GM12878 (cell line): Measurements from ENCODE around the gene EPHA10. TPM values are rescaled to one million over a fixed set of nuclear protein-coding genes. Genes with fewer than 3 reads are reported as not detected.

Experiments used
- ATAC-seq: fragments of 200-7000 bp; cut with Tn5 transposase; 3 replicates; pipeline ENCODE4 v1.9.1; 2020; ENCODE audit warnings: mild to moderate bottlenecking, moderate library complexity
- BruUV-seq: library from RNA; stranded (reverse); fragments of 400-500 nt; replicated peaks from 2 replicates; lab custom pipeline; 2021; lab: Mats Ljungman, UMichigan
- CTCF ChIA-PET: fragments of 300-600 bp; sonication (Branson Sonifier 250); formaldehyde crosslinking; extraction: SDS; loops from one replicate; lab custom pipeline; 2021; ENCODE audit warnings: inconsistent platforms; lab: Yijun Ruan, JAX
- POLR2A ChIA-PET: fragments of 350-600 bp; formaldehyde crosslinking; extraction: SDS; loops from one replicate; lab custom pipeline; 2021; ENCODE audit warnings: inconsistent platforms; lab: Charles Lee
- RAD21 ChIA-PET: fragments of 300-600 bp; sonication (Branson Sonifier 250); formaldehyde crosslinking; loops from one replicate; lab custom pipeline; 2023; ENCODE audit warnings: antibody characterized with exemption; ENCODE audit not compliant: unreplicated experiment; lab: Charles Lee
- SMC1A ChIA-PET: fragments of 300-600 bp; sonication (Branson Sonifier 250); formaldehyde crosslinking; loops from one replicate; lab custom pipeline; 2023; ENCODE audit not compliant: unreplicated experiment, uncharacterized antibody; lab: Charles Lee
- DNase-seq: peaks from one replicate; pipeline ENCODE4 v3.0.0-alpha.2; 2011; ENCODE audit warnings: low read depth, low spot score
- FAIRE-seq: peaks from 3 replicates; lab custom pipeline; 2011; peaks lifted over from hg19 to GRCh38; lab: Jason Lieb, UNC
- H2AFZ ChIP-seq: 2 replicates; pipeline ENCODE4 v1.6.0; 2011; ENCODE audit warnings: low read depth, low read length, control low read depth; ENCODE audit not compliant: control insufficient read depth
- H3K27ac ChIP-seq: 2 replicates; pipeline ENCODE4 v1.5.1; 2011; ENCODE audit warnings: control low read depth; ENCODE audit not compliant: control insufficient read depth, insufficient read depth
- H3K27me3 ChIP-seq, 2 experiments: replicated peaks in 1 of 2; 2 replicates each; pipeline versions ENCODE4 v1.6.0 to v1.6.1; 2011; ENCODE audit warnings: low read length in 1 of 2; ENCODE audit not compliant: control insufficient read depth in 2 of 2, insufficient read depth in 2 of 2
- H3K36me3 ChIP-seq, 2 experiments: 2 replicates each; pipeline ENCODE4 v1.5.1; 2011; ENCODE audit warnings: low read length in 1 of 2; ENCODE audit not compliant: control insufficient read depth in 2 of 2, insufficient read depth in 2 of 2
- H3K4me1 ChIP-seq: 2 replicates; pipeline ENCODE4 v1.6.1; 2011; ENCODE audit warnings: mild to moderate bottlenecking, low read length, moderate library complexity, mixed read lengths; ENCODE audit not compliant: control insufficient read depth, insufficient read depth
- H3K4me2 ChIP-seq: 2 replicates; pipeline ENCODE4 v1.6.0; 2011; ENCODE audit warnings: control low read depth; ENCODE audit not compliant: control insufficient read depth, insufficient read depth
- H3K4me3 ChIP-seq: fragments of 200-600 bp; sonication (generic); 2 replicates; pipeline ENCODE4 v1.5.1; 2016
- H3K79me2 ChIP-seq: 2 replicates; pipeline ENCODE4 v1.6.0; 2011; ENCODE audit warnings: low read length; ENCODE audit not compliant: control insufficient read depth, insufficient read depth
- H3K9ac ChIP-seq: 2 replicates; pipeline ENCODE4 v1.8.0; 2011; ENCODE audit warnings: low read length, control low read depth, mixed read lengths; ENCODE audit not compliant: control insufficient read depth, insufficient read depth
- H3K9me3 ChIP-seq: replicated peaks from 3 replicates; pipeline ENCODE4 v1.5.1; 2011; ENCODE audit warnings: mild to moderate bottlenecking, low read length; ENCODE audit not compliant: control insufficient read depth, insufficient read depth
- H4K20me1 ChIP-seq: 2 replicates; pipeline ENCODE4 v1.6.0; 2011; ENCODE audit not compliant: control insufficient read depth, insufficient read depth
- CEBPB ChIP-seq, 2 experiments: fragments of 150-350 bp in 1 of 2; IDR thresholded peaks; 2 replicates each; pipeline ENCODE4 v1.6.1; 2012 to 2014; ENCODE audit warnings: low read depth in 2 of 2, low read length in 2 of 2, borderline replicate concordance in 1 of 2, inconsistent platforms in 1 of 2
- ELK1 ChIP-seq: IDR thresholded peaks from 2 replicates; pipeline ENCODE4 v1.6.1; 2012; ENCODE audit warnings: low read depth, low read length, improper control_type of control experiment
- IRF5 ChIP-seq: fragments of 450-650 bp; IDR thresholded peaks from 2 replicates; pipeline ENCODE4 v1.6.1; 2017; ENCODE audit warnings: borderline replicate concordance
- LARP7 ChIP-seq: fragments of 450-650 bp; IDR thresholded peaks from 2 replicates; pipeline ENCODE4 v1.6.1; 2017; ENCODE audit warnings: mild to moderate bottlenecking
- PML ChIP-seq: IDR thresholded peaks from 2 replicates; pipeline ENCODE4 v1.6.1; 2012; ENCODE audit warnings: low read length, inconsistent platforms
- POLR2AphosphoS2 ChIP-seq: IDR thresholded peaks from 2 replicates; pipeline ENCODE4 v1.6.1; 2011; ENCODE audit warnings: low read depth, mild to moderate bottlenecking, low read length, improper control_type of control experiment, moderate library complexity
- STAT1 ChIP-seq: fragments of 450-650 bp; conservative IDR thresholded peaks from 2 replicates; pipeline ENCODE4 v1.6.1; 2014; ENCODE audit warnings: antibody characterized with exemption, mild to moderate bottlenecking
- WGBS: methylation state at CpG from one replicate; pipeline ENCODE4 v1.1.6; 2016; ENCODE audit warnings: low lambda C conversion rate; ENCODE audit not compliant: insufficient replicate concordance, insufficient coverage; ENCODE audit errors: missing lambda C conversion rate; 5-methylcytosine and 5-hydroxymethylcytosine counted together
- in situ Hi-C: fragments of 300-500 bp; cut with MboI; formaldehyde crosslinking; loops from 9 replicates; pipeline ENCODE4 v1.14.3; 2018; ENCODE audit warnings: mixed read lengths
- intact Hi-C: fragments of 100-400 bp; cut with micrococcal nuclease; formaldehyde crosslinking; loops from one replicate; pipeline ENCODE4 v1.14.2; 2022; ENCODE audit not compliant: unreplicated experiment
- polyA plus RNA-seq, 11 experiments: library from polyadenylated mRNA; depleted of rRNA in 4 of 11; unstranded in 6 of 11; stranded (reverse) in 5 of 11; fragments of >200 nt; fragmentation: Nextera tagmentation in 4 of 11; fragmentation: Illumina TruSeq in 1 of 11; extraction: Ambion mirVana in 4 of 11; extraction: Trizol in 1 of 11; gene quantifications; 1 replicate in 1 of 11; 2 replicates in 10 of 11; pipeline versions ENCODE4 v1.2.1 to v1.2.3, GENCODE V29; 2011 to 2016; ENCODE audit warnings: inconsistent platforms in 2 of 11, missing spikeins in 2 of 11, low read depth in 1 of 11
- total RNA-seq, 4 experiments: library from RNA; depleted of rRNA in 3 of 4; stranded (reverse); fragments of >200 nt in 3 of 4; fragmentation: Illumina TruSeq in 1 of 4; extraction: Trizol in 1 of 4; gene quantifications; 2 replicates each; pipeline versions ENCODE4 v1.2.1 to v1.2.3, GENCODE V29; 2013 to 2021
- TF ChIP-seq, protein P1 (sequence below): fragments of 450-650 bp; IDR thresholded peaks from 2 replicates; pipeline ENCODE4 v1.6.1; 2018; ENCODE audit warnings: mild to moderate bottlenecking, low read depth, moderate library complexity; ENCODE audit not compliant: partially characterized antibody
- TF ChIP-seq, protein P2 (sequence below): fragments of 450-650 bp; IDR thresholded peaks from 2 replicates; pipeline ENCODE4 v1.6.1; 2018; ENCODE audit warnings: borderline replicate concordance, mild to moderate bottlenecking; ENCODE audit not compliant: partially characterized antibody

Gene EPHA10
- total and polyA plus RNA-seq, 10 of the 15 experiments (the other 5 are each of a cell fraction or from before 2014, with no cell fraction given) = 0.05 to 0.06 TPM; not detected in 8

- TF ChIP-seq LARP7 = peak; percentile 93
These were observed 29.0 kb upstream of the EPHA10 start, which contains the start of gene MANEAL (continued) for GRCh38 chr1:37793773-37794371.

GRCh38 chr1:37792943-37793686, 28.2 kb upstream of the EPHA10 start:
- WGBS = 81% methylated on average over 25 of the region's 36 CpGs
- peak; percentile 7 for FAIRE-seq
- Histone ChIP-seq H3K4me3 (peak overlapping the region; percentile 44; the same call in 1 of the 2 replicates), H3K27me3 (peaks cover 0 to 1% of the 10 kb centered on the region in 2 experiments; a peak in 1 of 4 replicates), H3K27ac (no peak overlapping the region), H3K9me3 (no peaks in the 10 kb centered on the region), H3K4me2 (peak overlapping the region; percentile 25; the same call in 1 of the 2 replicates), H3K79me2 (no peaks in the 10 kb centered on the region; the same call in 1 of the 2 replicates), H3K4me1 (peaks cover 17% of the 10 kb centered on the region), H3K36me3 (no peaks in the 10 kb centered on the region), H4K20me1 (no peaks in the 10 kb centered on the region), H3K9ac (no peak overlapping the region), H2AFZ (peak overlapping the region; percentile 17)
- ATAC-seq = no peak
- ChIA-PET POLR2A (no interaction called here), RAD21 (no interaction called here), CTCF (no interaction called here), SMC1A (interaction anchor here (1.0 kb wide), 1 partner anchor 66 kb away, joined by 3 read pairs; the partner anchor contains the start of gene MTF1)
- no TSS peak for BruUV-seq
- DNase-seq = no peak
- in situ Hi-C loops = no loop called here
- intact Hi-C loops = no loop called here
- no peak for TF ChIP-seq PML
- TF ChIP-seq IRF5 = no peak
- no peak for TF ChIP-seq LARP7
- TF ChIP-seq CEBPB (IDR thresholded peaks at IDR 0.05; ENCODE audit: borderline replicate concordance in 1 of 2, low read depth in 2 of 2, low read length in 2 of 2) = no peak
- TF ChIP-seq, protein P1, sequence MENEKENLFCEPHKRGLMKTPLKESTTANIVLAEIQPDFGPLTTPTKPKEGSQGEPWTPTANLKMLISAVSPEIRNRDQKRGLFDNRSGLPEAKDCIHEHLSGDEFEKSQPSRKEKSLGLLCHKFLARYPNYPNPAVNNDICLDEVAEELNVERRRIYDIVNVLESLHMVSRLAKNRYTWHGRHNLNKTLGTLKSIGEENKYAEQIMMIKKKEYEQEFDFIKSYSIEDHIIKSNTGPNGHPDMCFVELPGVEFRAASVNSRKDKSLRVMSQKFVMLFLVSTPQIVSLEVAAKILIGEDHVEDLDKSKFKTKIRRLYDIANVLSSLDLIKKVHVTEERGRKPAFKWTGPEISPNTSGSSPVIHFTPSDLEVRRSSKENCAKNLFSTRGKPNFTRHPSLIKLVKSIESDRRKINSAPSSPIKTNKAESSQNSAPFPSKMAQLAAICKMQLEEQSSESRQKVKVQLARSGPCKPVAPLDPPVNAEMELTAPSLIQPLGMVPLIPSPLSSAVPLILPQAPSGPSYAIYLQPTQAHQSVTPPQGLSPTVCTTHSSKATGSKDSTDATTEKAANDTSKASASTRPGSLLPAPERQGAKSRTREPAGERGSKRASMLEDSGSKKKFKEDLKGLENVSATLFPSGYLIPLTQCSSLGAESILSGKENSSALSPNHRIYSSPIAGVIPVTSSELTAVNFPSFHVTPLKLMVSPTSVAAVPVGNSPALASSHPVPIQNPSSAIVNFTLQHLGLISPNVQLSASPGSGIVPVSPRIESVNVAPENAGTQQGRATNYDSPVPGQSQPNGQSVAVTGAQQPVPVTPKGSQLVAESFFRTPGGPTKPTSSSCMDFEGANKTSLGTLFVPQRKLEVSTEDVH = no peak
- TF ChIP-seq POLR2AphosphoS2 = no peak
- TF ChIP-seq, protein P2, sequence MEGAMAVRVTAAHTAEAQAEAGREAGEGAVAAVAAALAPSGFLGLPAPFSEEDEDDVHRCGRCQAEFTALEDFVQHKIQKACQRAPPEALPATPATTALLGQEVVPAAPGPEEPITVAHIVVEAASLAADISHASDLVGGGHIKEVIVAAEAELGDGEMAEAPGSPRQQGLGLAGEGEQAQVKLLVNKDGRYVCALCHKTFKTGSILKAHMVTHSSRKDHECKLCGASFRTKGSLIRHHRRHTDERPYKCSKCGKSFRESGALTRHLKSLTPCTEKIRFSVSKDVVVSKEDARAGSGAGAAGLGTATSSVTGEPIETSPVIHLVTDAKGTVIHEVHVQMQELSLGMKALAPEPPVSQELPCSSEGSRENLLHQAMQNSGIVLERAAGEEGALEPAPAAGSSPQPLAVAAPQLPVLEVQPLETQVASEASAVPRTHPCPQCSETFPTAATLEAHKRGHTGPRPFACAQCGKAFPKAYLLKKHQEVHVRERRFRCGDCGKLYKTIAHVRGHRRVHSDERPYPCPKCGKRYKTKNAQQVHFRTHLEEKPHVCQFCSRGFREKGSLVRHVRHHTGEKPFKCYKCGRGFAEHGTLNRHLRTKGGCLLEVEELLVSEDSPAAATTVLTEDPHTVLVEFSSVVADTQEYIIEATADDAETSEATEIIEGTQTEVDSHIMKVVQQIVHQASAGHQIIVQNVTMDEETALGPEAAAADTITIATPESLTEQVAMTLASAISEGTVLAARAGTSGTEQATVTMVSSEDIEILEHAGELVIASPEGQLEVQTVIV = no peak
- no peak for TF ChIP-seq ELK1
- TF ChIP-seq STAT1 = no peak
